ENCODE measurements around the gene FAH. TPM values are rescaled to one million over a fixed set of nuclear protein-coding genes. Genes with fewer than 3 reads are reported as not detected.

Gene FAH
- total and polyA plus RNA-seq, 9 of the 15 experiments (the other 6 are each of a cell fraction or from before 2014, with no cell fraction given) = 66.8 to 310 (median 103) TPM

- TF ChIP-seq TEAD1 (CRISPR knock-in tag; IDR thresholded peaks at IDR 0.05) = no peak
- TF ChIP-seq CHD7 (IDR thresholded peaks at IDR 0.05; ENCODE audit: low read depth, low read length) = no peak
Observed at GRCh38 chr15:80210611-80211573, 58.1 kb downstream of the FAH start (continued).

All from K562 (cell line).